Measurements from ENCODE around the gene ABL2.

- TF ChIP-seq, protein P1, sequence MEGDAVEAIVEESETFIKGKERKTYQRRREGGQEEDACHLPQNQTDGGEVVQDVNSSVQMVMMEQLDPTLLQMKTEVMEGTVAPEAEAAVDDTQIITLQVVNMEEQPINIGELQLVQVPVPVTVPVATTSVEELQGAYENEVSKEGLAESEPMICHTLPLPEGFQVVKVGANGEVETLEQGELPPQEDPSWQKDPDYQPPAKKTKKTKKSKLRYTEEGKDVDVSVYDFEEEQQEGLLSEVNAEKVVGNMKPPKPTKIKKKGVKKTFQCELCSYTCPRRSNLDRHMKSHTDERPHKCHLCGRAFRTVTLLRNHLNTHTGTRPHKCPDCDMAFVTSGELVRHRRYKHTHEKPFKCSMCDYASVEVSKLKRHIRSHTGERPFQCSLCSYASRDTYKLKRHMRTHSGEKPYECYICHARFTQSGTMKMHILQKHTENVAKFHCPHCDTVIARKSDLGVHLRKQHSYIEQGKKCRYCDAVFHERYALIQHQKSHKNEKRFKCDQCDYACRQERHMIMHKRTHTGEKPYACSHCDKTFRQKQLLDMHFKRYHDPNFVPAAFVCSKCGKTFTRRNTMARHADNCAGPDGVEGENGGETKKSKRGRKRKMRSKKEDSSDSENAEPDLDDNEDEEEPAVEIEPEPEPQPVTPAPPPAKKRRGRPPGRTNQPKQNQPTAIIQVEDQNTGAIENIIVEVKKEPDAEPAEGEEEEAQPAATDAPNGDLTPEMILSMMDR (IDR thresholded peaks at IDR 0.05 in 4 of 5, conservative IDR thresholded peaks at IDR 0.05 in 1 of 5) = no peak
- no peak for TF ChIP-seq POLR2A (IDR thresholded peaks at IDR 0.05)
Measured at GRCh38 chr1:179095924-179096323, 133.6 kb downstream of the ABL2 start.
